SK-N-SH (cell line): ENCODE measurements around the gene ZNF546. TPM values are rescaled to one million over a fixed set of nuclear protein-coding genes. Genes with fewer than 3 reads are reported as not detected.

Experiments used
- CTCF ChIA-PET: fragments of 300-600, 350-600 bp; formaldehyde crosslinking; extraction: SDS; loops from one replicate; lab custom pipeline; 2021; lab: Yijun Ruan, JAX
- POLR2A ChIA-PET: fragments of 350-600 bp; sonication (Branson Sonifier 250); formaldehyde crosslinking; extraction: SDS; loops from one replicate; lab custom pipeline; 2020; ENCODE audit warnings: antibody characterized with exemption, inconsistent platforms; lab: Yijun Ruan, JAX
- DNase-seq: peaks from one replicate; pipeline ENCODE4 v3.0.0; 2012
- H2AFZ ChIP-seq: fragments of 200-600 bp; sonication (generic); 2 replicates; pipeline ENCODE4 v1.8.1; 2016; ENCODE audit warnings: antibody characterized with exemption, mild to moderate bottlenecking, low read depth
- H3F3A ChIP-seq: fragments of 200-600 bp; sonication (generic); replicated peaks from 2 replicates; pipeline ENCODE3; 2016; ENCODE audit warnings: antibody characterized with exemption, mild to moderate bottlenecking; ENCODE audit not compliant: insufficient read depth
- H3K27ac ChIP-seq, 2 experiments: fragments of 200-500 bp in 1 of 2; fragments of 200-600 bp in 1 of 2; sonication (Bioruptor generic) in 1 of 2; sonication (generic), shearing (Covaris generic) in 1 of 2; 2 replicates each; pipeline versions ENCODE4 v1.5.1 to v1.6.1; 2014 to 2016; ENCODE audit warnings: low read depth in 2 of 2, inconsistent platforms in 1 of 2, low read length in 1 of 2, mild to moderate bottlenecking in 1 of 2, mixed read lengths in 1 of 2
- H3K27me3 ChIP-seq: fragments of 200-600 bp; sonication (generic), shearing (Covaris generic); 2 replicates; pipeline ENCODE4 v1.6.1; 2016; ENCODE audit warnings: mixed run types; ENCODE audit not compliant: insufficient read depth
- H3K36me3 ChIP-seq, 2 experiments: fragments of 200-500 bp in 1 of 2; fragments of 200-600 bp in 1 of 2; sonication (Bioruptor generic) in 1 of 2; sonication (generic) in 1 of 2; replicated peaks in 1 of 2; 2 replicates each; pipeline versions ENCODE3 to v1.5.1; 2014 to 2016; ENCODE audit warnings: low read length in 1 of 2, mild to moderate bottlenecking in 1 of 2; ENCODE audit not compliant: insufficient read depth in 2 of 2, control insufficient read depth in 1 of 2
- H3K4me1 ChIP-seq, 2 experiments: fragments of 200-500 bp in 1 of 2; fragments of 200-600 bp in 1 of 2; sonication (Bioruptor generic) in 1 of 2; sonication (generic), shearing (Covaris generic) in 1 of 2; 2 replicates each; pipeline versions ENCODE4 v1.5.1 to v1.6.1; 2014 to 2016; ENCODE audit warnings: low read depth in 1 of 2, low read length in 1 of 2, mixed run types in 1 of 2; ENCODE audit not compliant: insufficient read depth in 2 of 2, control insufficient read depth in 1 of 2
- H3K4me2 ChIP-seq: fragments of 200-600 bp; sonication (generic), shearing (Covaris generic); 2 replicates; pipeline ENCODE4 v1.6.1; 2017; ENCODE audit warnings: mixed run types
- H3K4me3 ChIP-seq, 2 experiments: fragments of 200-500 bp in 1 of 2; fragments of 200-600 bp in 1 of 2; sonication (Bioruptor generic) in 1 of 2; sonication (generic), shearing (Covaris generic) in 1 of 2; 2 replicates each; pipeline versions ENCODE4 v1.5.1 to v1.8.1; 2014 to 2016; ENCODE audit warnings: low read depth in 2 of 2, inconsistent platforms in 1 of 2, low read length in 1 of 2, mild to moderate bottlenecking in 1 of 2, mixed read lengths in 1 of 2, moderate library complexity in 1 of 2
- H3K79me2 ChIP-seq: fragments of 200-600 bp; sonication (generic); 2 replicates; pipeline ENCODE4 v1.8.1; 2017; ENCODE audit warnings: mild to moderate bottlenecking; ENCODE audit not compliant: insufficient read depth
- H3K9ac ChIP-seq: fragments of 200-600 bp; sonication (generic); 2 replicates; pipeline ENCODE4 v1.6.1; 2017; ENCODE audit warnings: mixed run types
- H3K9me2 ChIP-seq: fragments of 200-600 bp; sonication (generic); 2 replicates; pipeline ENCODE4 v1.6.1; 2017; ENCODE audit warnings: mixed run types
- H3K9me3 ChIP-seq: fragments of 200-600 bp; sonication (generic); 2 replicates; pipeline ENCODE4 v1.6.1; 2017; ENCODE audit warnings: mixed run types, mild to moderate bottlenecking, moderate library complexity
- H4K20me1 ChIP-seq: fragments of 200-600 bp; sonication (generic); 2 replicates; pipeline ENCODE4 v1.6.1; 2017; ENCODE audit warnings: mild to moderate bottlenecking, mixed run types; ENCODE audit not compliant: insufficient read depth
- CHD2 ChIP-seq: fragments of 150-350 bp; IDR thresholded peaks from 2 replicates; pipeline ENCODE4 v1.6.1; 2018; ENCODE audit warnings: low read length; ENCODE audit not compliant: partially characterized antibody
- ELF1 ChIP-seq: IDR thresholded peaks from 2 replicates; pipeline ENCODE4 v1.4.0; 2012
- EP300 ChIP-seq, 2 experiments: IDR thresholded peaks; 2 replicates each; pipeline versions ENCODE4 v1.4.0 to v1.6.1; 2012; ENCODE audit warnings: borderline replicate concordance in 1 of 2, low read depth in 1 of 2, low read length in 1 of 2
- FOSL2 ChIP-seq: IDR thresholded peaks from 2 replicates; pipeline ENCODE4 v1.4.0; 2012; ENCODE audit warnings: low read depth, mild to moderate bottlenecking, moderate library complexity, borderline replicate concordance
- FOXJ3 ChIP-seq: sonication (generic); formaldehyde crosslinking; IDR thresholded peaks from 2 replicates; pipeline ENCODE4 v1.5.1; 2020; ENCODE audit warnings: mild to moderate bottlenecking, missing genetic modification reagents
- GATA2 ChIP-seq: sonication (generic); formaldehyde crosslinking; IDR thresholded peaks from 2 replicates; pipeline ENCODE4 v1.5.0; 2020; ENCODE audit warnings: mild to moderate bottlenecking, missing genetic modification reagents
- JUND ChIP-seq: IDR thresholded peaks from 2 replicates; pipeline ENCODE4 v1.4.0; 2012
- MXI1 ChIP-seq: IDR thresholded peaks from 2 replicates; pipeline ENCODE4 v1.6.1; 2012; ENCODE audit warnings: mild to moderate bottlenecking, low read depth, low read length, improper control_type of control experiment
- NRF1 ChIP-seq: IDR thresholded peaks from 2 replicates; pipeline ENCODE4 v1.6.1; 2012; ENCODE audit warnings: low read depth, mild to moderate bottlenecking, low read length
- POLR2AphosphoS5 ChIP-seq: IDR thresholded peaks from 2 replicates; pipeline ENCODE4 v1.6.1; 2012; ENCODE audit warnings: low read depth, low read length
- RAD21 ChIP-seq: IDR thresholded peaks from 2 replicates; pipeline ENCODE4 v1.6.1; 2012; ENCODE audit warnings: mild to moderate bottlenecking, low read length
- RCOR1 ChIP-seq: fragments of 150-350 bp; IDR thresholded peaks from 2 replicates; pipeline ENCODE4 v1.6.1; 2017; ENCODE audit warnings: antibody characterized with exemption, low read length
- RFX5 ChIP-seq: IDR thresholded peaks from 2 replicates; pipeline ENCODE4 v1.6.1; 2012; ENCODE audit warnings: mild to moderate bottlenecking, improper control_type of control experiment, low read length
- RXRA ChIP-seq: IDR thresholded peaks from 2 replicates; pipeline ENCODE4 v1.4.0; 2012; ENCODE audit warnings: low read depth, mild to moderate bottlenecking, borderline replicate concordance
- TCF12 ChIP-seq: IDR thresholded peaks from 2 replicates; pipeline ENCODE4 v1.4.0; 2012
- TEAD4 ChIP-seq: IDR thresholded peaks from 2 replicates; pipeline ENCODE4 v1.4.0; 2012; ENCODE audit warnings: mild to moderate bottlenecking, borderline replicate concordance; ENCODE audit not compliant: insufficient read depth
- YY1 ChIP-seq: IDR thresholded peaks from 2 replicates; pipeline ENCODE4 v1.4.0; 2012; ENCODE audit warnings: low read depth, mild to moderate bottlenecking
- WGBS: methylation state at CpG from one replicate; pipeline ENCODE4 v1.1.6; 2017; ENCODE audit warnings: low lambda C conversion rate; 5-methylcytosine and 5-hydroxymethylcytosine counted together
- polyA plus RNA-seq, 3 experiments: library from polyadenylated mRNA; depleted of rRNA; stranded (reverse); fragments of >200 nt; gene quantifications; 2 replicates each; pipeline ENCODE4 v1.2.3, GENCODE V29; 2012
- TF ChIP-seq, protein P1 (sequence below): IDR thresholded peaks from 2 replicates; pipeline ENCODE4 v1.4.0; 2012; ENCODE audit warnings: low read depth, borderline replicate concordance
- TF ChIP-seq, protein P2 (sequence below): IDR thresholded peaks from 2 replicates; pipeline ENCODE4 v1.4.0; 2012; ENCODE audit warnings: low read depth, borderline replicate concordance

Gene ZNF546
- polyA plus RNA-seq, 1 of the 3 experiments (the other 2 are of a cell fraction) = 0.87 TPM

DNA sequence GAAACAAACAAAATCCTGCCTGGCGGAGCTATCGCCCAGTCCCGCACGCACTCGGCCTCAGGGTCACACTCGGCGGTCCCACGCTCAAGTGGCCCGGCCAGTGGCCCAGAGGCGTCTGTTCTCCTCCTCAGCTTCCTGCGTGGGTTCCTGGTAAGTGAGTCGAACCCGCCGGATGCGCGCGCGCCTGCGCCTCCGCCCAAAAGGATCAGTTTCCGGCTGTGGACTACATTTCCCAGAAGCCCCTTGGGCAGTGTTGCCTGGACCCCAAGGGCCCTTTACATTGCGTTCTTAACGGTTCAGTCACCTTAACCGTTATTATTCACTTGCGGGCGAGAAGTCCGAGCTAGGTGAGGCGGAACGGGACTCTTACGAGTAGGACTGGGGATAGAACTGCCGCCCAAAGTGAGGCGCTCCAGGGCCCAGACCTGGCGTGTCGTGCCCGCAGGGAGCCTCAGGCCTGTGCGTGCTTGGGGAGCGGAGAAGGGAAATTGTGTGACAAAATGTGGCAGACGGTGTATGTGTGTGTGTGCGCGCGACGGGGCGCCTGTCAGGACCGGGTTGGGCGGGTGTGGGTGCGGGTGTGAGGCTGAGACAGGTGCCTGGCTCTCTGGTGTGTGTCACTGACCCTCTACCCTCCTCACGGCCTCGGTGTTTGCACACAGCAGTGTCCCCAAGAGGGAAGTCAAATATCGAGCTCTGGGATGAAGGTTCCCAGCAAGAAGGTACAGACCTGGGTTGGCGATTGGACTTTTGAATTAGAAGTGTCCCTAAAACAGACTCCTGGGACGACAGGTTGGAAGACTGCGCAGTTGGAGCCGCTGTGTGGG lies at the start of gene ZNF546 (continued):
- TF ChIP-seq, protein P1, sequence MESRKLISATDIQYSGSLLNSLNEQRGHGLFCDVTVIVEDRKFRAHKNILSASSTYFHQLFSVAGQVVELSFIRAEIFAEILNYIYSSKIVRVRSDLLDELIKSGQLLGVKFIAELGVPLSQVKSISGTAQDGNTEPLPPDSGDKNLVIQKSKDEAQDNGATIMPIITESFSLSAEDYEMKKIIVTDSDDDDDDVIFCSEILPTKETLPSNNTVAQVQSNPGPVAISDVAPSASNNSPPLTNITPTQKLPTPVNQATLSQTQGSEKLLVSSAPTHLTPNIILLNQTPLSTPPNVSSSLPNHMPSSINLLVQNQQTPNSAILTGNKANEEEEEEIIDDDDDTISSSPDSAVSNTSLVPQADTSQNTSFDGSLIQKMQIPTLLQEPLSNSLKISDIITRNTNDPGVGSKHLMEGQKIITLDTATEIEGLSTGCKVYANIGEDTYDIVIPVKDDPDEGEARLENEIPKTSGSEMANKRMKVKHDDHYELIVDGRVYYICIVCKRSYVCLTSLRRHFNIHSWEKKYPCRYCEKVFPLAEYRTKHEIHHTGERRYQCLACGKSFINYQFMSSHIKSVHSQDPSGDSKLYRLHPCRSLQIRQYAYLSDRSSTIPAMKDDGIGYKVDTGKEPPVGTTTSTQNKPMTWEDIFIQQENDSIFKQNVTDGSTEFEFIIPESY = no peak
- TF ChIP-seq RCOR1 (no peak), FOXJ3 (CRISPR knock-in tag) (peak; percentile 35; the same call in 1 of the 2 replicates), POLR2AphosphoS5 (peak; percentile 97), JUND (no peak), CHD2 (no peak), NRF1 (peak; percentile 89), ELF1 (peak; percentile 88), RXRA (no peak)
- TF ChIP-seq, protein P2, sequence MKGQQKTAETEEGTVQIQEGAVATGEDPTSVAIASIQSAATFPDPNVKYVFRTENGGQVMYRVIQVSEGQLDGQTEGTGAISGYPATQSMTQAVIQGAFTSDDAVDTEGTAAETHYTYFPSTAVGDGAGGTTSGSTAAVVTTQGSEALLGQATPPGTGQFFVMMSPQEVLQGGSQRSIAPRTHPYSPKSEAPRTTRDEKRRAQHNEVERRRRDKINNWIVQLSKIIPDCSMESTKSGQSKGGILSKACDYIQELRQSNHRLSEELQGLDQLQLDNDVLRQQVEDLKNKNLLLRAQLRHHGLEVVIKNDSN = no peak

DNA sequence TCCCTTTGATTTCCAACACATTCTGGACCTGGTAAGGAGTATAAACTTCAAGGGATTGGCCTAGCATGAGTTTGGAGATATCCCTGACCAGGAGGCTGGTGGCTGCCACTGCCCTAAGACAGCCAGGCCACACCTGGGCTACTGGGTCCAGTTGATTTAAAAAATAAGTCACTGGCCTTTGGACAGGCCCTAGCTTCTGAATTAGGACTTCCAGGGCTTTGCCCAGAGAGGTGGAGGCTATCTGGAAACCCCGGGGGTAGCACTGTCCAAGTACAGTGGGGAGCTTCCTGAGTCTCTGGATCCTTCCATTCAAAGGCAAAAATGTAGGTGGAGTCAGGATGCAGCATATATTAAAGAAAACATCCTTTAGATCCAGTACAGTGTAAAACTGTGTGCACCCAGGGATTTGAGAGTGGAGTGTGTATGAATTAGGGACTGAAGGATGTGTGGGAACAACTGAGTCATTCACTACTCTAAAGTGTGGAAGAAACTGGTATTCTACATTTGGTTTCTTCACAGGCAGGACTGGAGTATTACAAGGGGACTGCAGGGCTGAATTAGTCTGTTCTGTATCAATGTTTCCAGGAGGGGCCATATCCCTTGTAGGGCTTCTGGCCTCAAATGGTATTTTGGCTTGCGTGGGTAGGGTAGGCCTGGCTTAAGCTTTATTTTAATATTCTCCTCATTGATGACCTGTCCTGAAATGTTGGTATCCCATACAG lies 47.7 kb upstream of the ZNF546 start:
- H3K4me1 ChIP-seq = peaks cover 0 to 5% of the 10 kb centered on the region in 2 experiments; a peak in 1 of 4 replicates
- H3K9me2 ChIP-seq = no peaks in the 10 kb centered on the region
- H3K79me2 ChIP-seq = no peaks in the 10 kb centered on the region
- H3K9me3 ChIP-seq = no peaks in the 10 kb centered on the region
- no peak overlapping the region for H3K4me2 ChIP-seq
- CTCF ChIA-PET = interaction anchor here (1.1 kb wide), 1 partner anchor 36 kb away, joined by 3 read pairs; no protein-coding TSS in a partner anchor
- no peak overlapping the region for H3K27ac ChIP-seq
- WGBS = 68% methylated on average over 2 of the region's 2 CpGs
- H3F3A ChIP-seq = no peaks in the 10 kb centered on the region
- no peak for TF ChIP-seq CHD2
- no peak for TF ChIP-seq TEAD4
- TF ChIP-seq, protein P1 = no peak
- TF ChIP-seq MXI1 = no peak
- no peak for TF ChIP-seq RAD21
- TF ChIP-seq RFX5 = no peak
- TF ChIP-seq YY1 = no peak
- TF ChIP-seq, protein P2 = no peak
- no peak for TF ChIP-seq FOSL2
- TF ChIP-seq EP300 (IDR thresholded peaks at IDR 0.05; ENCODE audit: borderline replicate concordance in 1 of 2, low read depth in 1 of 2, low read length in 1 of 2) = no peak
- TF ChIP-seq RCOR1 = no peak
- no peak for TF ChIP-seq TCF12
- no peak for TF ChIP-seq GATA2 (CRISPR knock-in tag)
- TF ChIP-seq, all 33 proteins: peak for 0
- POLR2A ChIA-PET = no interaction called here
- Histone ChIP-seq H3K9ac (no peak overlapping the region), H3K4me3 (no peak overlapping the region), H3K36me3 (no peaks in the 10 kb centered on the region), H2AFZ (no peak overlapping the region), H3K27me3 (no peaks in the 10 kb centered on the region), H4K20me1 (no peaks in the 10 kb centered on the region)
- DNase-seq = no peak
